ENCODE data around the gene RUNX1. TPM values are rescaled to one million over a fixed set of nuclear protein-coding genes. Genes with fewer than 3 reads are reported as not detected.

RUNX1 gene
- total and polyA plus RNA-seq, 2 donors = 18.5 to 29.6 TPM

- H3K9me3 ChIP-seq (ENCODE audit: control insufficient read depth in 2 of 2, insufficient read depth in 1 of 2, low read length in 1 of 2) = no peaks in the 10 kb centered on the region
- no peak for DNase-seq (ENCODE audit: low read depth in 6 of 9, low spot score in 9 of 9)
- no peaks in the 10 kb centered on the region for H3K27me3 ChIP-seq (ENCODE audit: control insufficient read depth in 2 of 2, insufficient read depth in 1 of 2, low read length in 1 of 2)
- no peak overlapping the region for H3K27ac ChIP-seq (ENCODE audit: low read depth in 1 of 2, low read length in 1 of 2)
- peaks cover 0 to 8% of the 10 kb centered on the region in 2 donors for H3K36me3 ChIP-seq (ENCODE audit: control insufficient read depth in 2 of 2, insufficient read depth in 2 of 2, low read length in 1 of 2)
- peaks cover 57 to 58% of the 10 kb centered on the region in 2 donors for H3K4me1 ChIP-seq (ENCODE audit: control insufficient read depth in 2 of 2, insufficient read depth in 2 of 2, low read length in 2 of 2)
- 99% methylated on average over 4 of the region's 4 CpGs for WGBS
- H3K4me3 ChIP-seq (ENCODE audit: low read length in 2 of 2) = no peak overlapping the region
These were observed 100.1 kb downstream of the RUNX1 start for GRCh38 chr21:34949030-34949429.

- Histone ChIP-seq H3K27me3 (ENCODE audit: control insufficient read depth in 2 of 2, insufficient read depth in 1 of 2, low read length in 1 of 2) (no peaks in the 10 kb centered on the region), H3K27ac (ENCODE audit: low read depth in 1 of 2, low read length in 1 of 2) (no peak overlapping the region), H3K36me3 (ENCODE audit: control insufficient read depth in 2 of 2, insufficient read depth in 2 of 2, low read length in 1 of 2) (peaks cover 0 to 7% of the 10 kb centered on the region in 2 donors), H3K9me3 (ENCODE audit: control insufficient read depth in 2 of 2, insufficient read depth in 1 of 2, low read length in 1 of 2) (no peaks in the 10 kb centered on the region), H3K4me3 (ENCODE audit: low read length in 2 of 2) (no peak overlapping the region), H3K4me1 (ENCODE audit: control insufficient read depth in 2 of 2, insufficient read depth in 2 of 2, low read length in 2 of 2) (peaks cover 56 to 61% of the 10 kb centered on the region in 2 donors)
- no peak for DNase-seq (ENCODE audit: low read depth in 6 of 9, low spot score in 9 of 9)
- 68% methylated on average over 5 of the region's 5 CpGs for WGBS
These were observed 100.9 kb downstream of the RUNX1 start for GRCh38 chr21:34948157-34948556.

- H3K4me3 ChIP-seq (ENCODE audit: low read length in 2 of 2) = no peak overlapping the region
- 94% methylated on average over 2 of the region's 2 CpGs for WGBS
- no peaks in the 10 kb centered on the region for H3K27me3 ChIP-seq (ENCODE audit: control insufficient read depth in 2 of 2, insufficient read depth in 1 of 2, low read length in 1 of 2)
- peaks cover 0 to 11% of the 10 kb centered on the region in 2 donors for H3K36me3 ChIP-seq (ENCODE audit: control insufficient read depth in 2 of 2, insufficient read depth in 2 of 2, low read length in 1 of 2)
- no peaks in the 10 kb centered on the region for H3K9me3 ChIP-seq (ENCODE audit: control insufficient read depth in 2 of 2, insufficient read depth in 1 of 2, low read length in 1 of 2)
- H3K27ac ChIP-seq (ENCODE audit: low read depth in 1 of 2, low read length in 1 of 2) = peak overlapping the region; percentile 62 to 67
- H3K4me1 ChIP-seq (ENCODE audit: control insufficient read depth in 2 of 2, insufficient read depth in 2 of 2, low read length in 2 of 2) = peaks cover 60 to 67% of the 10 kb centered on the region in 2 donors
- DNase-seq (ENCODE audit: low read depth in 6 of 9, low spot score in 9 of 9) = no peak
These were observed 102.1 kb downstream of the RUNX1 start for GRCh38 chr21:34946916-34947534.

- Histone ChIP-seq H3K36me3 (ENCODE audit: control insufficient read depth in 2 of 2, insufficient read depth in 2 of 2, low read length in 1 of 2) (peaks cover 0 to 11% of the 10 kb centered on the region in 2 donors), H3K27ac (ENCODE audit: low read depth in 1 of 2, low read length in 1 of 2) (peak overlapping the region; percentile 62 to 67), H3K4me1 (ENCODE audit: control insufficient read depth in 2 of 2, insufficient read depth in 2 of 2, low read length in 2 of 2) (peaks cover 60 to 70% of the 10 kb centered on the region in 2 donors), H3K9me3 (ENCODE audit: control insufficient read depth in 2 of 2, insufficient read depth in 1 of 2, low read length in 1 of 2) (no peaks in the 10 kb centered on the region), H3K4me3 (ENCODE audit: low read length in 2 of 2) (no peak overlapping the region), H3K27me3 (ENCODE audit: control insufficient read depth in 2 of 2, insufficient read depth in 1 of 2, low read length in 1 of 2) (no peaks in the 10 kb centered on the region)
- peak in 1 of 9 donors; percentile 58 for DNase-seq (ENCODE audit: low read depth in 6 of 9, low spot score in 9 of 9)
- 6% methylated on average over 1 of the region's 1 CpG for WGBS
These were observed 102.7 kb downstream of the RUNX1 start for GRCh38 chr21:34946385-34946840.

GRCh38 chr21:34945288-34945687 lies 103.8 kb downstream of the RUNX1 start:
- Histone ChIP-seq H3K27ac (ENCODE audit: low read depth in 1 of 2, low read length in 1 of 2) (peak overlapping the region in 1 of 2 donors; percentile 67), H3K36me3 (ENCODE audit: control insufficient read depth in 2 of 2, insufficient read depth in 2 of 2, low read length in 1 of 2) (peaks cover 0 to 11% of the 10 kb centered on the region in 2 donors), H3K27me3 (ENCODE audit: control insufficient read depth in 2 of 2, insufficient read depth in 1 of 2, low read length in 1 of 2) (no peaks in the 10 kb centered on the region), H3K4me3 (ENCODE audit: low read length in 2 of 2) (no peak overlapping the region), H3K4me1 (ENCODE audit: control insufficient read depth in 2 of 2, insufficient read depth in 2 of 2, low read length in 2 of 2) (peaks cover 63 to 74% of the 10 kb centered on the region in 2 donors), H3K9me3 (ENCODE audit: control insufficient read depth in 2 of 2, insufficient read depth in 1 of 2, low read length in 1 of 2) (no peaks in the 10 kb centered on the region)
- DNase-seq (ENCODE audit: low read depth in 6 of 9, low spot score in 9 of 9) = no peak
- 64% methylated on average over 3 of the region's 3 CpGs for WGBS

GRCh38 chr21:34944015-34944755 lies 104.9 kb downstream of the RUNX1 start:
- DNase-seq (ENCODE audit: low read depth in 6 of 9, low spot score in 9 of 9) = no peak
- Histone ChIP-seq H3K4me1 (ENCODE audit: control insufficient read depth in 2 of 2, insufficient read depth in 2 of 2, low read length in 2 of 2) (peaks cover 57 to 69% of the 10 kb centered on the region in 2 donors), H3K9me3 (ENCODE audit: control insufficient read depth in 2 of 2, insufficient read depth in 1 of 2, low read length in 1 of 2) (no peaks in the 10 kb centered on the region), H3K36me3 (ENCODE audit: control insufficient read depth in 2 of 2, insufficient read depth in 2 of 2, low read length in 1 of 2) (peaks cover 0 to 15% of the 10 kb centered on the region in 2 donors), H3K27ac (ENCODE audit: low read depth in 1 of 2, low read length in 1 of 2) (no peak overlapping the region), H3K27me3 (ENCODE audit: control insufficient read depth in 2 of 2, insufficient read depth in 1 of 2, low read length in 1 of 2) (no peaks in the 10 kb centered on the region), H3K4me3 (ENCODE audit: low read length in 2 of 2) (no peak overlapping the region)
- 64% methylated on average over 4 of the region's 4 CpGs for WGBS

- Histone ChIP-seq H3K36me3 (ENCODE audit: control insufficient read depth in 2 of 2, insufficient read depth in 2 of 2, low read length in 1 of 2) (peaks cover 0 to 15% of the 10 kb centered on the region in 2 donors), H3K27ac (ENCODE audit: low read depth in 1 of 2, low read length in 1 of 2) (peak overlapping the region in 1 of 2 donors; percentile 15), H3K4me1 (ENCODE audit: control insufficient read depth in 2 of 2, insufficient read depth in 2 of 2, low read length in 2 of 2) (peaks cover 49 to 62% of the 10 kb centered on the region in 2 donors), H3K27me3 (ENCODE audit: control insufficient read depth in 2 of 2, insufficient read depth in 1 of 2, low read length in 1 of 2) (no peaks in the 10 kb centered on the region), H3K4me3 (ENCODE audit: low read length in 2 of 2) (no peak overlapping the region), H3K9me3 (ENCODE audit: control insufficient read depth in 2 of 2, insufficient read depth in 1 of 2, low read length in 1 of 2) (no peaks in the 10 kb centered on the region)
- WGBS = 86% methylated on average over 7 of the region's 7 CpGs
- no peak for DNase-seq (ENCODE audit: low read depth in 6 of 9, low spot score in 9 of 9)
These were observed 106.2 kb downstream of the RUNX1 start for GRCh38 chr21:34942911-34943310.

GRCh38 chr21:34941162-34941561 lies 107.9 kb downstream of the RUNX1 start:
- DNase-seq (ENCODE audit: low read depth in 6 of 9, low spot score in 9 of 9) = no peak
- H3K27me3 ChIP-seq (ENCODE audit: control insufficient read depth in 2 of 2, insufficient read depth in 1 of 2, low read length in 1 of 2) = no peaks in the 10 kb centered on the region

GRCh38 chr21:34939673-34940331 lies 109.3 kb downstream of the RUNX1 start:
- Histone ChIP-seq H3K27me3 (ENCODE audit: control insufficient read depth in 2 of 2, insufficient read depth in 1 of 2, low read length in 1 of 2) (no peaks in the 10 kb centered on the region), H3K27ac (ENCODE audit: low read depth in 1 of 2, low read length in 1 of 2) (peak overlapping the region in 1 of 2 donors; percentile 26), H3K9me3 (ENCODE audit: control insufficient read depth in 2 of 2, insufficient read depth in 1 of 2, low read length in 1 of 2) (no peaks in the 10 kb centered on the region), H3K36me3 (ENCODE audit: control insufficient read depth in 2 of 2, insufficient read depth in 2 of 2, low read length in 1 of 2) (peaks cover 0 to 8% of the 10 kb centered on the region in 2 donors), H3K4me3 (ENCODE audit: low read length in 2 of 2) (no peak overlapping the region), H3K4me1 (ENCODE audit: control insufficient read depth in 2 of 2, insufficient read depth in 2 of 2, low read length in 2 of 2) (peaks cover 35 to 61% of the 10 kb centered on the region in 2 donors)
- no peak for DNase-seq (ENCODE audit: low read depth in 6 of 9, low spot score in 9 of 9)
- WGBS = 93% methylated on average over 6 of the region's 6 CpGs

More at GRCh38 chr21:34941162-34941561, 107.9 kb downstream of the RUNX1 start:
- H3K9me3 ChIP-seq (ENCODE audit: control insufficient read depth in 2 of 2, insufficient read depth in 1 of 2, low read length in 1 of 2) = no peaks in the 10 kb centered on the region
- 88% methylated on average over 2 of the region's 2 CpGs for WGBS
- H3K27ac ChIP-seq (ENCODE audit: low read depth in 1 of 2, low read length in 1 of 2) = no peak overlapping the region
- H3K4me3 ChIP-seq (ENCODE audit: low read length in 2 of 2) = no peak overlapping the region
- H3K4me1 ChIP-seq (ENCODE audit: control insufficient read depth in 2 of 2, insufficient read depth in 2 of 2, low read length in 2 of 2) = peaks cover 36 to 63% of the 10 kb centered on the region in 2 donors
- peaks cover 0 to 13% of the 10 kb centered on the region in 2 donors for H3K36me3 ChIP-seq (ENCODE audit: control insufficient read depth in 2 of 2, insufficient read depth in 2 of 2, low read length in 1 of 2)

Measured in thymus (tissue), 11 donors.